Astrocyte (in vitro differentiated cells and primary cell): ENCODE results near the gene ANKS1A.

ENCODE experiments used
- EZH2 ChIP-seq: IDR thresholded peaks from 2 replicates; pipeline ENCODE4 v1.6.1; 2012; ENCODE audit warnings: mild to moderate bottlenecking, low read length, inconsistent platforms; ENCODE audit not compliant: insufficient read depth
- TF ChIP-seq, protein P1 (sequence below): IDR thresholded peaks from 2 replicates; pipeline ENCODE4 v1.5.1; 2011; ENCODE audit warnings: low read depth, mild to moderate bottlenecking, inconsistent platforms, low read length, moderate library complexity; ENCODE audit not compliant: insufficient read depth

DNA sequence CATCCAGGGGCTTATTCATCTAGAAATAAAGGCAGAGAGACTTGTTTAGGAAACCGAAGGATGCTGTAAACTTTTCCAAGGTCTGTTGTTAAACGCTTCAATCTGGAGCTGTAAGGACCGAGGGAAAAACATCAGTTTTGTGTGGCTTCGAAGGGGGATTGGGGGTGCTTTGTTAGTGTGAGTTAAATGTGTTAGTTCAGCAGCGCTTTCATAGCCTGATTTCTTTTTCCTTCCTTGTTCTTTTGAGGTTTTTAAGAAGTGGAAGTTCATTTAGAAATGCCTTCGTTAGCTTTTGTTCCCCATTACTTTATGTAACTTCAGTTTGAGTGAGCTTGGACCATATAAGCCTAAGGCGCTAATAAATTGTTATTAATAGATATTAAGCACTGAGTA lies 1.5 kb downstream of the ANKS1A start:
- TF ChIP-seq, protein P1, sequence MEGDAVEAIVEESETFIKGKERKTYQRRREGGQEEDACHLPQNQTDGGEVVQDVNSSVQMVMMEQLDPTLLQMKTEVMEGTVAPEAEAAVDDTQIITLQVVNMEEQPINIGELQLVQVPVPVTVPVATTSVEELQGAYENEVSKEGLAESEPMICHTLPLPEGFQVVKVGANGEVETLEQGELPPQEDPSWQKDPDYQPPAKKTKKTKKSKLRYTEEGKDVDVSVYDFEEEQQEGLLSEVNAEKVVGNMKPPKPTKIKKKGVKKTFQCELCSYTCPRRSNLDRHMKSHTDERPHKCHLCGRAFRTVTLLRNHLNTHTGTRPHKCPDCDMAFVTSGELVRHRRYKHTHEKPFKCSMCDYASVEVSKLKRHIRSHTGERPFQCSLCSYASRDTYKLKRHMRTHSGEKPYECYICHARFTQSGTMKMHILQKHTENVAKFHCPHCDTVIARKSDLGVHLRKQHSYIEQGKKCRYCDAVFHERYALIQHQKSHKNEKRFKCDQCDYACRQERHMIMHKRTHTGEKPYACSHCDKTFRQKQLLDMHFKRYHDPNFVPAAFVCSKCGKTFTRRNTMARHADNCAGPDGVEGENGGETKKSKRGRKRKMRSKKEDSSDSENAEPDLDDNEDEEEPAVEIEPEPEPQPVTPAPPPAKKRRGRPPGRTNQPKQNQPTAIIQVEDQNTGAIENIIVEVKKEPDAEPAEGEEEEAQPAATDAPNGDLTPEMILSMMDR = no peak
- no peak for TF ChIP-seq EZH2
